NCI-H510A (cell line): ENCODE data around the gene ASXL3.

Experiments used
- DNase-seq: peaks from one replicate; lab custom pipeline; 2025; lab: John Stamatoyannopoulos, UW

ASXL3 gene

GRCh38 chr18:33720133-33720532, 142.1 kb downstream of the ASXL3 start:
- no peak for DNase-seq

- DNase-seq: no peak
These were observed 151.5 kb downstream of the ASXL3 start for GRCh38 chr18:33729556-33729955.

- peak; percentile 27 for DNase-seq
These were observed 155.4 kb downstream of the ASXL3 start for GRCh38 chr18:33733376-33733775.

GRCh38 chr18:33735428-33735827, 157.4 kb downstream of the ASXL3 start:
- DNase-seq: no peak

- no peak for DNase-seq
These were observed 163.7 kb downstream of the ASXL3 start for GRCh38 chr18:33741760-33742159.

- DNase-seq: peak; percentile 37
These were observed 166.1 kb downstream of the ASXL3 start for GRCh38 chr18:33744032-33744697.

GRCh38 chr18:33745151-33745795, 167.3 kb downstream of the ASXL3 start:
- DNase-seq: no peak

GRCh38 chr18:33745871-33746545, 168.0 kb downstream of the ASXL3 start:
- no peak for DNase-seq

- DNase-seq: no peak
These were observed 171.8 kb downstream of the ASXL3 start for GRCh38 chr18:33749834-33750233.

- no peak for DNase-seq
These were observed 172.3 kb downstream of the ASXL3 start for GRCh38 chr18:33750366-33750765.

GRCh38 chr18:33751613-33752221, 173.7 kb downstream of the ASXL3 start:
- peak; percentile 38 for DNase-seq

GRCh38 chr18:33755391-33755790, 177.4 kb downstream of the ASXL3 start:
- no peak for DNase-seq

- DNase-seq: peak; percentile 64
These were observed 178.0 kb downstream of the ASXL3 start for GRCh38 chr18:33755931-33756560.

- no peak for DNase-seq
These were observed 179.0 kb downstream of the ASXL3 start for GRCh38 chr18:33757037-33757436.

- DNase-seq: no peak
These were observed 183.3 kb downstream of the ASXL3 start for GRCh38 chr18:33761363-33761762.

GRCh38 chr18:33781429-33781828, 203.4 kb downstream of the ASXL3 start:
- peak; percentile 24 for DNase-seq
